Fibroblast of skin of abdomen (primary cell): ENCODE measurements around the gene CGN.
A peak's percentile ranks its signal among the peaks of the same experiment; 100 is the strongest.

Source experiments
- DNase-seq: peaks from one replicate; pipeline ENCODE4 v3.0.0-alpha.2; 2013

Gene CGN

DNA sequence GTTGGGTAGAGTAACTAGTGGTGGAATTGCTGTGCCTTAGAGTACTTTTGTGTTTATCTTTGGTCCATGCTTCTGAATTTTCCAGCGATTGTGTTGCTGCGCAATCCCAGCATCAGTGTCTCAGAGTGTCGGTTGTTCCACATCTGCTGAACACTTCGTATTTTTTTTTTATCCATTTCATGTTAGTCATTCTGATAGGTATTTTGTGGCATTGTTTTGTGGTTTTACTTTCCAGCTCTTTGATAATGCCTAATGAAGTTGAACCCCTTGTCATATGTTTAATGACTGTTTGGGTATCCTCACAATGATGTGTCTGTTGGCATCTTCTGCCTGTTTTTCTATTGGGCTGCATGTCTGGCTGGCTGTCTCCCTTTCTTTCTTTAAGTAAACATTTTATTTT lies 42.5 kb downstream of the CGN start:
- peak; percentile 65 for DNase-seq

DNA sequence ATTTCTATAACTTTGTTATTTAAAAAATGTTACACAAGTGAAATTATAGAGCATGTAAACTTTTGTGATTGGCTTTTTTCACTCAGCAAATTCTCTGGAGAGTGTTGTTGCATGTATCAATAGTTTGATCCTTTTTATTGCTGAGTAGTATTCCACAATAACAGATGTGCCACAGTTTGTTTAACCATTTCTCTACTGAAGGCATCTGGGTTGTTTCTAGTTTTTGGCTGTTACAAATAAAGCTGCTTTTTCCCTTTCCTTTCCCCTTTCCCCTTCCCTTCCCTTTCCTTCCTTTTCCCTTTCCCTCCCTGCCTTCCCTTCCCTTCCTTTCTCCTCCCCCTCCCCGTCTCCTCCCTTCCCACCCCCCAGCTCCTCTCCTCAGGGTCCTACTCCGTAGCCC lies 44.9 kb downstream of the CGN start:
- no peak for DNase-seq

DNA sequence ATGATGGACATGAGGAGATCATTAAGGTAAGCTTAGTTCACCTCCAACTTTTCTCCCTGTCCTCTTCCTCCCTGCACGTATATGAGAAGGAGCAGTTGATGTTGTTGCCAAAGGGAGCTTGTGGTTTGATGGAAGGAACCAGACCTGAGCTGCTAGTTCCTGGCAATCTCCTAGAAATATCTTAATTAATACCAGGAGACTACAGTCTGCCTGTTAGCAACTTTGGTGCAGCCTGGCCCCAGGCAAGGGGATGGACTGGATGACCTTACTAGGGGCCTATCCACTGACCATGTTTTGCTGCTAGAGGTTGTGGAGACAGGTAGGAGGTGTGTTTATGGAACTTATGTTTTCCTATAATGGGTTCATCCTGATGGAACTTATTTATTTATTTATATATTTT lies 51.5 kb downstream of the CGN start:
- DNase-seq: peak; percentile 25

DNA sequence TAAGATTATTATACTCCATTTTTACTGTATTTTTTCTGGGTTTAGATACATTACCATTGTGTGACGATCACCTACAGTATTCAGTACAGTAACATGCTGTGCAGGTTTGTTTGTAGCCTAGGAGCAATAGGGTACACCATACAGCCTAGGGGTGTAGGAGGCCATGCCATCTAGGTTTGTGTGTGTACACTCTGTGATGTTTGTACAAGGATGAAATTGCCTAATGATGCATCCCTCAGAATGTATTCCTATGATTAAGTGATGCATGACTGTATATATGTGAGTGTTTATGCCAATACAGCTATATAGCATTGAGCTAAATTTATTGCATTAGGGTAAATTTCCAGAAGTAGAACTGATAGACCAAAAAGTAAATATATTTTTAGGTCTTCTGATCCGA lies 52.2 kb downstream of the CGN start:
- no peak for DNase-seq

DNA sequence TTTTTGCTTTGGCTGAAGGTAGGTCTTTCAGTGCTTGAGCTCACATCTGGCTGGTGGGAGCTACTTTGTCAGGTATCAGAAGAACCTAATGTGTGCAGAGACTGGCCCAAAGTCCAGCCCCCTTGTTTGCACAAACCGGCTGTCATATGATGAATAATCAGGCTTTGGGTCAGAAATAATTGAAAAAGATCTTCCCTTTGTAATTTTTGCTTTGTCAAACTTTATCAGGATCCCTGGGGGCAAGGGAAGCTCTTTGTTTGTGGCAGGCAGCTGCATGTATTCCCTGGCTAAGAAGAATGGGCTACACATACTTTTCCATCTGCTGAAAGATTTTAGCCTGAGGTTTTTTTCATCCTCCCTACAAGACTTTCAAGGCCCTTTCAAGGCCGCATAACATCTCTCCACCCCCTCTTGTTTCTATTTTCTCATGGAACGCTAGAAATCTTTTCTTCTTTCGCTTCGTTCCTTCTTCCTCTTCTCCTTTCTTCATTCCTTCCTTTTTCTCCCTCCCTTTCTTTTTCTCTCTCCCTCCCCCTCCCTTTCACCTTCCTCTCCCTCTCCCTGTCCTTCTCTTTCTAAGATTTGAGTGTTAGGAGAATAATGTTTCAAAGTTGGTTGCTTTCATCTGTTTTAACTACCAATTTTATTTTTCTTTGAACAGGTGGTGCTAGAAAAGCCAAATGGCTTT lies 54.5 kb downstream of the CGN start:
- no peak for DNase-seq

DNA sequence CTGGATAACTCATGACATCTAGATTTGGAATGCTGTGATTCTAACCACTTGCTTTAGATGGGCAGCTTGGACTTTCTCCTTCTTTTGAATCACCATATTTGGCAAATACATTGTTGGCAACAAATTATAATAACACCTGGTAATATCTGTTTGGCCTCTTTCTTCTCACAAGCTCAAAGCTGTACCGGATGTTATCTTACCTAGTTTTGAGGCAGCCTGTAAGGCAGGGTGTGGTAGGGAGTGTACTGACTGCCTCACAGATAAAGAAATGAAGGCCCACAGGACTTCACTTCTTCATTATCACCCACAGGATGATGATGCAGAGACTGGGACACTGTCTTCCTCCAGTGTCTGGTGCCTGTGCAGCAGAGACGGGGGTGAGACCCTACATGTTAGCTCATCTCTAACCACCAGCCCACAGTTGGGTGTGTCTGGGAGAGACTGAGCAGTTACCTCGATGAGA lies 57.5 kb downstream of the CGN start:
- DNase-seq: no peak

DNA sequence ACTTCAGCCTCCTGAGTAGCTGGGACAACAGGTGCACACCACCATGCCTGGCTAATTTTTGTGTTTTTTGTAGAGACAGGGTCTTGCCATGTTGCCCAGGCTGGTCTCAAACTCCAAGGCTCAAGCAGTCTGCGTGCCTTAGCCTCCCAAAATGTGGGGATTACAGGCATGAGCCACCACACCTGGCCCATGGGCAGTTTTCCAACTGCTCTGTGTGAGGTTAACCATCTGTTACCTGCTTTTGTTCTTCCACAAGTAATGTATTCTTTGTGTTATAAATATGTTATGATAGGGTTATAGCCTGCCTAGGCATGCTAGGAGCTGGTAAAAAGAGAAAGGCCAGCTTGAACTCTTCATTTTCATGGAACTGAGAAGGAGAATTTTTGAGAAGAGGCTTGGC lies 59.6 kb downstream of the CGN start:
- DNase-seq: no peak

DNA sequence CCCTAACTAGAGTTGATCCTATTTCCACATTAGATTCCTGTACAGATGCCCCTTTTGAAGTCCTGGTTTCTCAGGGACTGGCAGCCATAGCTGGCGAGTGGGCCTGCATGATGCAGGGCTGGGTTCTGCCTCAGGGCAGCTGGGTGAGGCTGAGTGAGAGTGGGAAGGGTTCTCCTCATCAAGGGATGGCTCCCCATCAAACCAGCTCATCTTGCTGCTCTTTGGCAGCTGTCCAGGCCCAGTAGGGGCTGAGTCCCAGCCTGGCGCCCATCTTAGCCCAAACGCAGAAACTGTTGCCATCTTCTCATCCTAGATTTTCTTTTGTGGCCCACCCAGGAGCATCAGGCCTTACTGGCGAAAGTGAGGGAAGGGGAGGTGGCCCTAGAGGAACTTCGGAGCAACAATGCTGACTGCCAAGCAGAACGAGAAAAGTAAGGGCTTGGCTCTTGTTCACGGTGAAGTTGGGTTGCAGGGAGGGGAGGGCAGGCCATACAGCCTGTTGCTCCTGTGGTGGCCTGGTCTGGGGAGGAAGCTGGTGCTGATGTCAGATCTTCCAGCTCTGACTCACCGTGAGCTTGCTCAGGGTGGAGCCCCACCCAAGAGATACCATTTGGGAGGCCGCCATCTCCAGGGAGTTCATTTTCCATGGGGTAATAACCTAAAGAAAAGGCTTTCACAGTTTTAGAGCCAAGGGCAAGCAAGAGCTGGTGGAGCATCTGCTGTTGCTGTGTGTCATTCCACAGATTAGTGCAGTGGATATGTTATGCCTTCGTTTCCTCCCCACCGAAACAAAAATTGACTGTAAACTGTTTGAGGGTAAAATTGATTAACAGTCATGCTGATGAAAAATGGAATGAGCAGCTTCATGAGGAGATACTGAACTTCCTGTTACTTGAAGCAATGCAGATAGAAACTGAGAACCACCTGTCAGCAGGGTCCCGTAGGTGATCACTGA lies 63.7 kb downstream of the CGN start:
- peak; percentile 54 for DNase-seq

DNA sequence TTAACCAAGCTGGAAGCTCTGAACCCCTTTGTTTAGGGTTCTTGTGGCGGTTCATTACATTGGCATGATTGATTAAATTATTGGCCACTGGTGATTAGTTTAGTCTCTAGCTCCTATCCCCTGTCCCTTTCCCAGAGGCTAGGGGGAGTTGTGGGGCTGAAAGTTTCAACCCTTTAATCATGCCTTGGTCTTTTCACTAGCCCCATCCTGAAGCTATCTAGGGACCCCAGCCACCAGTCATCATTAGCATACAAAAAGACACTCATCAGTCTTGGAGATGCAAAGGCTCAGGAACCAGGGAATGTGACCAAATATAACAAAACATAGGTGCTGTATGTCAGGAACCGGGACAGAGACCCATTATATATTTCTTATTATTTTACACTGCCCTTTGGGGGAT lies 66.0 kb downstream of the CGN start:
- DNase-seq: no peak

DNA sequence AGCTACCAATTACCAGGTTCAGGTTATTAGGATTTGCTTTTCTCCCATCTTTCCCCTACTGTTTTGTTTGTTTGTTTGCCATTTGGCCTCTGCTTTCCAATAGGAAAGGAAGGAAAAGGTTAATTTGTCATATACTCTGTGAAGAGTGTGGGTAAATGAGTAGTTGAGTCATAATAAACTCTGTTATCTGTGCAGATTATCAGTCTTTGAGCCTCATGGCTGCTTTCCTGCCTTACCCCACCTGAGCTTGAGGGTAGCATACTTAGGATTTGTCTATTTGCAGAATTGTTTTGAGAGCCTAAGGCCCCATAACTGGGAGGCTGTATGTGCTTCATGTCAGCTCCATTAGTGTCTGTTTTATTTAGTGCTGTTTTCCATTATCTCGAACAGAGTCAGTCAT lies 67.8 kb downstream of the CGN start:
- no peak for DNase-seq

DNA sequence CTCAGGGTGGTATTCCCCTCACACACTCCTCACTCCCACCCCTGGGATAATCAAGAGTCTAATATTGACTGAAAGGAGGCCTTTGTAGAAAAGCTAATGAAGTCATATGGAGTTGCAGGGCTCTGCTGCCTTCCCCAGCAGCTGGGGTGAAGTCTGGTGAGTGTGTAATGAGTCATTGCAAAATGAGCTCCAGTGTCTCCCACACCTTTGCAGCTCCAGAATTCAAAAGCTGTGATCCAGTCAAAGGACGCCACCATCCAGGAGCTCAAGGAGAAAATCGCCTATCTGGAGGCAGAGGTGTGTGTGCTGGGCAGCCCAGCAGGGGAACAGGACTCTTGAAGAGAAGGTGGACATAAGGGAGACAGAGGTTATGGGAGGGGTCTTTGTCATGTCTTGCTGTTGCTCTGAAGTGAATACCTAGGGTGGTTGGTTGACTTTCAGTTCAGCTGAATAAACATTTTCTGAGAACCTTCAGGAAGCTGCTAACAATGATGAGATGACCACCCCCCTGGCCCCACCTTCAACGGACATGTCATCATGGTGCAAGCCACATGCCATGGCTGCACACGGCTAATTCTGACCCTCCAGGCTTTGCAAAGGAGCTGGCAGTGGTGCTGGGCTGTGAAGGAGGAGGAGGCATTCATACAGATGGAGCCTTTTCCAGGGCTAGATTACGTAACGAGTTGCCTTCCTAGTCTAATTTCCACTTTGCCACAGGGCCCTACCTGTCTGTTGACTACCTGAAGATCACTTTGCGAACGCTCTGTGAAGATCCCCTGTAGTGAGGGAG lies 68.4 kb downstream of the CGN start:
- DNase-seq: peak; percentile 46

DNA sequence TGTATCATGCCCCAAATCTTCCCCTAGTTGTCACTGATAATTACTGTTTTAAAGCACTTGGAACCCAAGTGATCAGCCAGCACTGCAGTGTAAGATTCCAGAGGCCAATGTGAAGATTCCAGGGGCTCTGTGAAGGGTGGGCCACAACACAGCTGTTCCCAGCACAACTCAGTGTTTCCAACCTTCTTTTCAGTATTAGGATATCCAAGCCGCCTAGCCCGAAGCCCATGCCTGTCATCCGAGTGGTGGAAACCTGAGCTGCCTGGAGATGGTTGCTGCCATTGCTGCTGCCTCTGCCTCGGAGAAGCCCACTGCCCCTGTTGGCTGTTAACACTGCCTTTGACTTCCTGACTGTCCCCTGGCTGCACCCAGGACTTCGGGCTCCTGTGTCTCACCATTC lies 70.3 kb downstream of the CGN start:
- DNase-seq: no peak

DNA sequence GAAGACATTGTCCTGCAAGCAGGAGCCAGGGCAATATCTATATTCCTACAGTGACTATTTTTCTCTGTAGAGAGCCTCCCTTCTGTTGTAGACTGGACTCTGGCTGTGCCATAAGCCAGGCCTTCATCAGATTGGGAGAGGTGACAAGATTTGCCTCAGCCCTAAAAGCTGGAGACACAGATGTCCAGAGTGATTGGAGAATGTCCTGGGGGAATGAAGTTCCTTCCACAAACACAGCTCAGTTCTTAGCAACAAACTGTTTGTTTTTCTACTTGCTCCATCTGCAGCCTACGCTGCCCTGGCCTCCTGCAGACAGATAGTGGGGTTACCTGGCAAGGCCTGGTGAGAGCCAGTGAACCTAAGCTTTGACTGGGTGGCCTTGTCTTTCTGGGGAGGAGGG lies 70.7 kb downstream of the CGN start:
- no peak for DNase-seq

DNA sequence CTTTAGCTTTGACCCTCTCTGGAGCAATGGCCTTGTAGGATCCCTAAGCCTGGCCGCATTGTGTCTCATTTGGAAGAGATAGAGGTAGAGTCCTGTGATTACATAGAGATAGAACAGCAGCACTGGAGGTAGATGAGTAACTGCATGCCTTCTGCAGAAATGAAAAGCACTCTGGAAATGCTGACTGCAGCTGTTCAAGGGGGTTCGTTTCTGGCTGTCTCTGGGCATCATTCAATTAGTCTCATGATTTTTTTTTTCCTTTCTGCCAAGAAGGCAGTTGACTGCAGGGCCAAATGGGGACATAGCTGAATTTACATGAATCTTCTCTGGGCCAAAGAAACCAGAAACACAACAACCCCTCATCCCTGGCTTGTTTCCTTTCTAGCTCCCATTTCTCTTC lies 72.6 kb downstream of the CGN start:
- DNase-seq: no peak

DNA sequence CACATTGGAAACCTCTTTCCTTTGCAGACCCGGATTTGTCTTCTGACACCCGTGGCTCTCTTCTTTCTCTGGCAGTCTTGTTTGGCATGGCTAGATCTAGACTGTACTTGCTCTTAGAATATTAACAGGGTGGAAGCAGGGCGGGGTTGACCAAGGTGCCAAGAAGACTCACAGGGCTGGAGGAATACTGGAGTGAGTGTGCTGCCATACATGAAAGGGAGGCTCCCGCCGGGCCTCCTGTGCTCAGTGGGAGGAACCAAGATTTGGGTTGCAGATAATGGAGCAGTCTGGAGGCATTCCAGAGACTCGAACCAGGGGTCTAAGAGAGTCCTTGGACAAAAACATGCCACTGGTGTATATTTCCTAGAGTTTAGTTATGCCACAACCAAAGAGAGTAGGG lies 73.1 kb downstream of the CGN start:
- no peak for DNase-seq

DNA sequence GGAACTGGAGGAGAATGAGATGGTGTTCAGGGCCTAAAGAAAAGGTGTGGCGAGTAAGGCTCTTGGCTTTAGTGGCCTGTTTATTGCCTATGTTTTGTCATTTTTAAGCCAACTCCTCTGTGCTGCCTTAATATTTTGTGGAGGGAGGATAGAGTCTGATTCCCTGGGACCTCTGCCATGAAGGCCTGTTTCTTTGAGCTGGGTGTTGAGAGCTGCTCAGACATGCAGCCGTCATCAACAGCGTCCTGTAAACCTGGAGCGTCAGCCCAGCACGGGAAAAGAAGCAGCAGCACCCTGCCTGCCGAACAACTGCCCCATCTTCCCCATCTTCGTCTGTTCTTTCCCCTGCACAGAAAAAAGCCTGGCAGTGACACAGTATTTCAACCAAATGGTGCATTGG lies 73.6 kb downstream of the CGN start:
- DNase-seq: no peak

DNA sequence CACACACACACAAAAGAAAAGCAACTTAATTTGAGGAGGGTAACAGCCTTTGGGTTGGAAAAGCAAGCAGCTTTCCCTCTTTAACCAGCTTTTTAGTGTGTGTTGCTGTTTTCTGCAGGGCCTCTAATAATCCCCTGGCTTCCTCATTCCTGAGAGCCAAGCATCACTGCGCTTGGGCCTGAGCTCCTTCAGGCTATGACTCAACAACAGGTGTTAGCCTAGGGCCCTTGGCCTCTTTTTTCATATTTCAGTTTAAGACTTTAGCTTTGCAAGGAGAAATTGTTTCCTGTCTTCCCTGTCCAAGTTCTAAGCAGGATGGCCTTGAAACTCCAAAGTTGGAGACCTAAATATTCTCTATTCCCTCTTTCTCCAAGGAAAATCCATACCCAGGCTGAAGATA lies 74.4 kb downstream of the CGN start:
- DNase-seq: peak; percentile 65
